ENCODE results near the gene MAK. TPM values are rescaled to one million over a fixed set of nuclear protein-coding genes. Genes with fewer than 3 reads are reported as not detected.

The MAK gene
- total RNA-seq, 1 experiment from 2014 or later = 0.22 TPM

- no peak for TF ChIP-seq ELF1 (IDR thresholded peaks at IDR 0.05; ENCODE audit: borderline replicate concordance, low read depth)
- TF ChIP-seq, protein P1, sequence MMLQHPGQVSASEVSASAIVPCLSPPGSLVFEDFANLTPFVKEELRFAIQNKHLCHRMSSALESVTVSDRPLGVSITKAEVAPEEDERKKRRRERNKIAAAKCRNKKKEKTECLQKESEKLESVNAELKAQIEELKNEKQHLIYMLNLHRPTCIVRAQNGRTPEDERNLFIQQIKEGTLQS (IDR thresholded peaks at IDR 0.05) = no peak
- no peak for TF ChIP-seq ZFX (IDR thresholded peaks at IDR 0.05)
These were observed 46.1 kb upstream of the MAK start (continued) for GRCh38 chr6:10884245-10884972.

DNA sequence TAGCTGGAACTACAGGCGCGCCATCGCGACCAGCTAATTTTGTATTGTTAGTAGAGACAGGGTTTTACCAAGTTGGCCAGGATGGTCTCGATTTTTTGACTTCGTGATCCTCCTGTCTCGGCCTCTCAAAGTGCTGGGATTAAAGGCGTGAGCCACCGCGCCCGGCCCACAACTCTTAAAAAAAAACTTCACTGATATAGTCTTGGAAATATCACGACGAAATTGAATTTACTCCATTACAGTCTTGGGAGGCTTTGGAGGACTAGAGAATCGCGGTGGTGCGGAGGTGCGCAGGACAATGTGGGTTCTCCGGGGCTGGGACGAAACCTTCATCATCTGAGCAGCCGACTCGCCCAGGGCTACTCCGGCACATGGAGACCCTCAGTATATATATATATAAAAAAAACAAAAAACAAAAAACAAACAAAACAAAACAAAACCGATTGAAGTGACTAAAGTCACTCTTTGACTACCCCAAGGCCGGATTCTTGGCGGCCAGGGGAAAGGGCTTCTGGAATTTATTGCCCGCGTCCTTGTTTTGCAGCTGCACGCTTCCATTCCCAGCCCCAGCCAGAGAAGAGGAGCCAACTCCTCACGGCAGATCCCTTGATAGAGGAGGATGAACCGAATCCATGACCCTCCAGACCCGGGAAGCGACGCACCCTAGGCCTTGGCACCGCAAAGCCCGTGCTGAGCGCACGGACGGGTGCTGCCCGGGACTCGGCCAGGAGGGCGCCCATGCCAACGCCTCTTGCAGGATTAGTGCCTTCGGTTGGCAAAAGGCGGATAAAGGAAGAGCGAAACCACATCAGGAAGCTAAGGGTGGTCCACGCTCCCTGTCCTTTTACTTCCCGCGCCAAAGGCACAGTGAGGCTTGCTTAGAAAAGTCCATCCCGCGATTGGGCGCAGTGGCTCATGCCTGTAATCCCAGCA is 45.2 kb upstream of the MAK start:
- POLR2A ChIA-PET = no interaction called here
- H3K27ac ChIP-seq (ENCODE audit: low read depth, low read length) = no peak overlapping the region
- no peaks in the 10 kb centered on the region for H4K20me1 ChIP-seq (ENCODE audit: insufficient read depth)
- no peaks in the 10 kb centered on the region for H3K36me3 ChIP-seq (ENCODE audit: control insufficient read depth in 1 of 2, insufficient read depth in 2 of 2, low read length in 2 of 2)
- H3K4me3 ChIP-seq (replicated peaks in 1 of 2; ENCODE audit: low read depth in 1 of 2, low read length in 2 of 2) = no peak overlapping the region
- no peak for ATAC-seq
- intact Hi-C loops (cut with micrococcal nuclease) = no loop called here
- no peaks in the 10 kb centered on the region for H3K9me2 ChIP-seq (ENCODE audit: insufficient read depth)
- H3K79me2 ChIP-seq (ENCODE audit: insufficient read depth, low read length) = no peaks in the 10 kb centered on the region
- peaks cover 3 to 6% of the 10 kb centered on the region in 2 experiments; a peak in 1 of 4 replicates for H3K4me1 ChIP-seq (ENCODE audit: control insufficient read depth in 1 of 2, insufficient read depth in 2 of 2, low read length in 2 of 2)
- CTCF ChIA-PET = no interaction called here
- no peak overlapping the region for H3K9ac ChIP-seq (ENCODE audit: low read length)
- BruUV-seq (replicated peaks) = no TSS peak
- H3K4me2 ChIP-seq (ENCODE audit: low read length) = no peak overlapping the region
- TF ChIP-seq TCF7L2 (IDR thresholded peaks at IDR 0.05; ENCODE audit: borderline replicate concordance, extremely low read depth, insufficient read depth, insufficient read length) = no peak
- no peak for TF ChIP-seq SIN3A (IDR thresholded peaks at IDR 0.05; ENCODE audit: low read depth)
- TF ChIP-seq POLR2AphosphoS5 (IDR thresholded peaks at IDR 0.05; ENCODE audit: low read depth, low read length) = no peak
- no peak overlapping the region for H2AFZ ChIP-seq (ENCODE audit: low read depth, low read length, poor library complexity, severe bottlenecking)
- RAD21 ChIA-PET (ENCODE audit: low non-redundant PET in 1 of 2, low total read pairs in 2 of 2, uncharacterized antibody in 2 of 2, unreplicated experiment in 2 of 2) = no interaction called here
- H3K9me3 ChIP-seq (ENCODE audit: control insufficient read depth in 1 of 2, insufficient read depth in 1 of 2, low read depth in 1 of 2, low read length in 2 of 2) = no peaks in the 10 kb centered on the region
- DNase-seq (ENCODE audit: low read depth, low spot score) = no peak
- H3K27me3 ChIP-seq (ENCODE audit: insufficient read depth, low read length) = no peaks in the 10 kb centered on the region
